ENCODE data around the gene TMEM51. TPM values are rescaled to one million over a fixed set of nuclear protein-coding genes. Genes with fewer than 3 reads are reported as not detected.

TMEM51 gene
- total and polyA plus RNA-seq, 2 of the 13 experiments (the other 11 are each of a cell fraction or from before 2014, with no cell fraction given) = 12.2 to 22.3 TPM

DNA sequence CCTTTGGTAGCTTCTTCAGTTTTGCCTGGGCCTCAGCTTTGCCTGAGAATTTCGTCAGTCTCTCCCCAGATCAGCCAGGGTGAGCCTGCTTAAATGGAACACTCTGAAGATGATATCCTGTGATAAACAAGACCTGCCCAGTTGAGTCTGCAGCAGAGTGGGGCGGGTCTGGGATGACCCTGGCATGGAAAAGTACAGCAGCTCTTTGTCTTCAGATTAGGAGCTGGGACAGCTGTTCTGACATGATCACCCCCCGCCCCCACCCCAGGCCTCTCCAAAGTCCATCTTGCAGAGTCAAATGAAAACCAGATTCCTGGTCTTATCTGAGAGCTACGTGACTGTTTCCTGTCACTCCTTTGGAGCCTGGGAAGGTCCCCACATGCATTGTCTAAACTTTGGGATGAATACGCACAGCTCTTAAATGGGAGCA, 2.2 kb upstream of the TMEM51 start (continued):
- TF ChIP-seq CC2D1A (CRISPR knock-in tag; IDR thresholded peaks at IDR 0.05) (no peak), MED8 (CRISPR knock-in tag; IDR thresholded peaks at IDR 0.05; ENCODE audit: insufficient replicate concordance) (no peak), MEIS2 (CRISPR knock-in tag; IDR thresholded peaks at IDR 0.05) (no peak; the same call in 1 of the 2 replicates), MTF2 (CRISPR knock-in tag; IDR thresholded peaks at IDR 0.05; ENCODE audit: borderline replicate concordance) (0 out of 2 replicates have a peak, but pooled peaks have one; percentile 48), MBNL3 (CRISPR knock-in tag; conservative IDR thresholded peaks at IDR 0.05) (no peak), MZF1 (CRISPR knock-in tag; IDR thresholded peaks at IDR 0.05; ENCODE audit: borderline replicate concordance) (no peak), RBM22 (optimal IDR thresholded peaks at IDR 0.05; ENCODE audit: low read length) (no peak), SSRP1 (CRISPR knock-in tag; IDR thresholded peaks at IDR 0.05) (no peak), NCOA2 (CRISPR knock-in tag; IDR thresholded peaks at IDR 0.05) (peak; percentile 80; the same call in 1 of the 2 replicates), ZKSCAN8 (CRISPR knock-in tag; IDR thresholded peaks at IDR 0.05; ENCODE audit: borderline replicate concordance) (no peak), EED (CRISPR knock-in tag; IDR thresholded peaks at IDR 0.05) (no peak), RXRB (CRISPR knock-in tag; IDR thresholded peaks at IDR 0.05; ENCODE audit: borderline replicate concordance) (peak; percentile 67), ZNF629 (CRISPR knock-in tag; conservative IDR thresholded peaks at IDR 0.05) (no peak), PHF21A (CRISPR knock-in tag; IDR thresholded peaks at IDR 0.05) (peak; percentile 89), XRCC5 (optimal IDR thresholded peaks at IDR 0.05; ENCODE audit: low read length) (peak; percentile 69), ZNF33B (CRISPR knock-in tag; IDR thresholded peaks at IDR 0.05) (no peak), HOXA3 (CRISPR knock-in tag; IDR thresholded peaks at IDR 0.05) (peak; percentile 64; the same call in 1 of the 2 replicates), SOX13 (IDR thresholded peaks at IDR 0.05) (peak; percentile 63; the same call in 1 of the 2 replicates), SOX13 (CRISPR knock-in tag; conservative IDR thresholded peaks at IDR 0.05 in 1 of 2, IDR thresholded peaks at IDR 0.05 in 1 of 2) (peak in 1 of 2 experiments; percentile 89; a peak in 2 of 4 replicates)
- TF ChIP-seq, protein P1, sequence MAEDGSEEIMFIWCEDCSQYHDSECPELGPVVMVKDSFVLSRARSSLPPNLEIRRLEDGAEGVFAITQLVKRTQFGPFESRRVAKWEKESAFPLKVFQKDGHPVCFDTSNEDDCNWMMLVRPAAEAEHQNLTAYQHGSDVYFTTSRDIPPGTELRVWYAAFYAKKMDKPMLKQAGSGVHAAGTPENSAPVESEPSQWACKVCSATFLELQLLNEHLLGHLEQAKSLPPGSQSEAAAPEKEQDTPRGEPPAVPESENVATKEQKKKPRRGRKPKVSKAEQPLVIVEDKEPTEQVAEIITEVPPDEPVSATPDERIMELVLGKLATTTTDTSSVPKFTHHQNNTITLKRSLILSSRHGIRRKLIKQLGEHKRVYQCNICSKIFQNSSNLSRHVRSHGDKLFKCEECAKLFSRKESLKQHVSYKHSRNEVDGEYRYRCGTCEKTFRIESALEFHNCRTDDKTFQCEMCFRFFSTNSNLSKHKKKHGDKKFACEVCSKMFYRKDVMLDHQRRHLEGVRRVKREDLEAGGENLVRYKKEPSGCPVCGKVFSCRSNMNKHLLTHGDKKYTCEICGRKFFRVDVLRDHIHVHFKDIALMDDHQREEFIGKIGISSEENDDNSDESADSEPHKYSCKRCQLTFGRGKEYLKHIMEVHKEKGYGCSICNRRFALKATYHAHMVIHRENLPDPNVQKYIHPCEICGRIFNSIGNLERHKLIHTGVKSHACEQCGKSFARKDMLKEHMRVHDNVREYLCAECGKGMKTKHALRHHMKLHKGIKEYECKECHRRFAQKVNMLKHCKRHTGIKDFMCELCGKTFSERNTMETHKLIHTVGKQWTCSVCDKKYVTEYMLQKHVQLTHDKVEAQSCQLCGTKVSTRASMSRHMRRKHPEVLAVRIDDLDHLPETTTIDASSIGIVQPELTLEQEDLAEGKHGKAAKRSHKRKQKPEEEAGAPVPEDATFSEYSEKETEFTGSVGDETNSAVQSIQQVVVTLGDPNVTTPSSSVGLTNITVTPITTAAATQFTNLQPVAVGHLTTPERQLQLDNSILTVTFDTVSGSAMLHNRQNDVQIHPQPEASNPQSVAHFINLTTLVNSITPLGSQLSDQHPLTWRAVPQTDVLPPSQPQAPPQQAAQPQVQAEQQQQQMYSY (CRISPR knock-in tag; IDR thresholded peaks at IDR 0.05) = no peak
- TF ChIP-seq, protein P2, sequence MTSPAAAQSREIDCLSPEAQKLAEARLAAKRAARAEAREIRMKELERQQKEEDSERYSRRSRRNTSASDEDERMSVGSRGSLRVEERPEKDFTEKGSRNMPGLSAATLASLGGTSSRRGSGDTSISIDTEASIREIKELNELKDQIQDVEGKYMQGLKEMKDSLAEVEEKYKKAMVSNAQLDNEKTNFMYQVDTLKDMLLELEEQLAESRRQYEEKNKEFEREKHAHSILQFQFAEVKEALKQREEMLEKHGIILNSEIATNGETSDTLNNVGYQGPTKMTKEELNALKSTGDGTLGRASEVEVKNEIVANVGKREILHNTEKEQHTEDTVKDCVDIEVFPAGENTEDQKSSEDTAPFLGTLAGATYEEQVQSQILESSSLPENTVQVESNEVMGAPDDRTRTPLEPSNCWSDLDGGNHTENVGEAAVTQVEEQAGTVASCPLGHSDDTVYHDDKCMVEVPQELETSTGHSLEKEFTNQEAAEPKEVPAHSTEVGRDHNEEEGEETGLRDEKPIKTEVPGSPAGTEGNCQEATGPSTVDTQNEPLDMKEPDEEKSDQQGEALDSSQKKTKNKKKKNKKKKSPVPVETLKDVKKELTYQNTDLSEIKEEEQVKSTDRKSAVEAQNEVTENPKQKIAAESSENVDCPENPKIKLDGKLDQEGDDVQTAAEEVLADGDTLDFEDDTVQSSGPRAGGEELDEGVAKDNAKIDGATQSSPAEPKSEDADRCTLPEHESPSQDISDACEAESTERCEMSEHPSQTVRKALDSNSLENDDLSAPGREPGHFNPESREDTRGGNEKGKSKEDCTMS (CRISPR knock-in tag; conservative IDR thresholded peaks at IDR 0.05) = no peak
- TF ChIP-seq, protein P3, sequence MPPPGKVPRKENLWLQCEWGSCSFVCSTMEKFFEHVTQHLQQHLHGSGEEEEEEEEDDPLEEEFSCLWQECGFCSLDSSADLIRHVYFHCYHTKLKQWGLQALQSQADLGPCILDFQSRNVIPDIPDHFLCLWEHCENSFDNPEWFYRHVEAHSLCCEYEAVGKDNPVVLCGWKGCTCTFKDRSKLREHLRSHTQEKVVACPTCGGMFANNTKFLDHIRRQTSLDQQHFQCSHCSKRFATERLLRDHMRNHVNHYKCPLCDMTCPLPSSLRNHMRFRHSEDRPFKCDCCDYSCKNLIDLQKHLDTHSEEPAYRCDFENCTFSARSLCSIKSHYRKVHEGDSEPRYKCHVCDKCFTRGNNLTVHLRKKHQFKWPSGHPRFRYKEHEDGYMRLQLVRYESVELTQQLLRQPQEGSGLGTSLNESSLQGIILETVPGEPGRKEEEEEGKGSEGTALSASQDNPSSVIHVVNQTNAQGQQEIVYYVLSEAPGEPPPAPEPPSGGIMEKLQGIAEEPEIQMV (CRISPR knock-in tag; IDR thresholded peaks at IDR 0.05; ENCODE audit: low read depth) = no peak
- TF ChIP-seq, protein P4, sequence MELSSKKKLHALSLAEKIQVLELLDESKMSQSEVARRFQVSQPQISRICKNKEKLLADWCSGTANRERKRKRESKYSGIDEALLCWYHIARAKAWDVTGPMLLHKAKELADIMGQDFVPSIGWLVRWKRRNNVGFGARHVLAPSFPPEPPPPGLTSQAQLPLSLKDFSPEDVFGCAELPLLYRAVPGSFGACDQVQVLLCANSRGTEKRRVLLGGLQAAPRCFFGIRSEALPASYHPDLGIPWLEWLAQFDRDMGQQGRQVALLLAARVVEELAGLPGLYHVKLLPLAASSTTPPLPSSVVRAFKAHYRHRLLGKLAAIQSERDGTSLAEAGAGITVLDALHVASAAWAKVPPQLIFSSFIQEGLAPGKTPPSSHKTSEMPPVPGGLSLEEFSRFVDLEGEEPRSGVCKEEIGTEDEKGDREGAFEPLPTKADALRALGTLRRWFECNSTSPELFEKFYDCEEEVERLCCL (CRISPR knock-in tag; IDR thresholded peaks at IDR 0.05; ENCODE audit: borderline replicate concordance) = no peak
